HepG2 (cell line): ENCODE measurements around the gene SHLD1. TPM values are rescaled to one million over a fixed set of nuclear protein-coding genes. Genes with fewer than 3 reads are reported as not detected.

Source experiments
- ADNP ChIP-seq: sonication (generic); formaldehyde crosslinking; IDR thresholded peaks from 2 replicates; pipeline ENCODE4 v1.4.0; 2020; ENCODE audit warnings: missing genetic modification reagents
- ARNT2 ChIP-seq: sonication (generic); formaldehyde crosslinking; IDR thresholded peaks from 2 replicates; pipeline ENCODE4 v1.8.0; 2022; ENCODE audit warnings: mild to moderate bottlenecking, low read depth, missing genetic modification reagents, moderate library complexity
- GATA4 ChIP-seq: sonication (generic); IDR thresholded peaks from 2 replicates; pipeline ENCODE4 v1.6.1; 2016; ENCODE audit warnings: antibody characterized with exemption, low read depth, borderline replicate concordance
- GATAD2A ChIP-seq: IDR thresholded peaks from 2 replicates; pipeline ENCODE4 v1.6.1; 2016
- HOXD1 ChIP-seq: sonication (generic); formaldehyde crosslinking; IDR thresholded peaks from 2 replicates; pipeline ENCODE4 v1.5.0; 2020; ENCODE audit warnings: missing genetic modification reagents
- IRX3 ChIP-seq: sonication (generic); formaldehyde crosslinking; IDR thresholded peaks from 2 replicates; pipeline ENCODE4 v1.8.1; 2023; ENCODE audit warnings: mild to moderate bottlenecking, low read depth, missing genetic modification reagents, borderline replicate concordance
- PPARG ChIP-seq: conservative IDR thresholded peaks from 2 replicates; pipeline ENCODE4 v1.6.1; 2016; ENCODE audit warnings: missing biosample characterization, missing genetic modification reagents
- REPIN1 ChIP-seq: sonication (generic); formaldehyde crosslinking; IDR thresholded peaks from 2 replicates; pipeline ENCODE4 v1.8.0; 2022; ENCODE audit warnings: missing genetic modification reagents, low read depth, mild to moderate bottlenecking, borderline replicate concordance
- RXRB ChIP-seq: IDR thresholded peaks from 2 replicates; pipeline ENCODE4 v1.6.1; 2016; ENCODE audit warnings: borderline replicate concordance, missing genetic modification reagents, missing compliant biosample characterization
- ZIK1 ChIP-seq: sonication (generic); formaldehyde crosslinking; IDR thresholded peaks from 2 replicates; pipeline ENCODE4 v1.5.0; 2020; ENCODE audit warnings: mild to moderate bottlenecking, low read depth, missing genetic modification reagents, borderline replicate concordance
- ZNF20 ChIP-seq: sonication (generic); formaldehyde crosslinking; IDR thresholded peaks from 2 replicates; pipeline ENCODE4 v1.4.0; 2020; ENCODE audit warnings: mild to moderate bottlenecking, moderate library complexity, missing genetic modification reagents
- ZNF318 ChIP-seq: sonication (generic); formaldehyde crosslinking; IDR thresholded peaks from 2 replicates; pipeline ENCODE4 v1.4.0; 2020; ENCODE audit warnings: mild to moderate bottlenecking, missing genetic modification reagents
- ZNF503 ChIP-seq: sonication (generic); formaldehyde crosslinking; IDR thresholded peaks from 2 replicates; pipeline ENCODE4 v1.4.0; 2020; ENCODE audit warnings: missing genetic modification reagents
- ZSCAN5A ChIP-seq: sonication (generic); formaldehyde crosslinking; IDR thresholded peaks from 2 replicates; pipeline ENCODE4 v1.8.0; 2022; ENCODE audit warnings: mild to moderate bottlenecking, missing genetic modification reagents, borderline replicate concordance
- polyA plus RNA-seq, 8 experiments: library from polyadenylated mRNA; depleted of rRNA in 3 of 8; stranded (reverse) in 7 of 8; unstranded in 1 of 8; fragments of >200 nt; fragmentation: Illumina TruSeq in 4 of 8; extraction: Trizol in 4 of 8; gene quantifications; 2 replicates each; pipeline versions ENCODE4 v1.2.1 to v1.2.3, GENCODE V29; 2011 to 2016; ENCODE audit warnings: low read depth in 4 of 8, missing spikeins in 1 of 8, mixed read lengths in 1 of 8; ENCODE audit not compliant: insufficient read depth in 1 of 8
- total RNA-seq, 5 experiments: library from RNA; depleted of rRNA; stranded (reverse); fragments of >200 nt; fragmentation: Illumina TruSeq; extraction: Trizol; gene quantifications; 2 replicates each; pipeline ENCODE4 v1.2.3, GENCODE V29; 2016; ENCODE audit warnings: low read depth in 1 of 5
- TF ChIP-seq, protein P1 (sequence below): IDR thresholded peaks from 2 replicates; pipeline ENCODE4 v1.6.1; 2012; ENCODE audit warnings: low read depth, low read length, improper control_type of control experiment

The SHLD1 gene
- total and polyA plus RNA-seq, 2 of the 13 experiments (the other 11 are each of a cell fraction or from before 2014, with no cell fraction given): 8.9 to 10.0 TPM

DNA sequence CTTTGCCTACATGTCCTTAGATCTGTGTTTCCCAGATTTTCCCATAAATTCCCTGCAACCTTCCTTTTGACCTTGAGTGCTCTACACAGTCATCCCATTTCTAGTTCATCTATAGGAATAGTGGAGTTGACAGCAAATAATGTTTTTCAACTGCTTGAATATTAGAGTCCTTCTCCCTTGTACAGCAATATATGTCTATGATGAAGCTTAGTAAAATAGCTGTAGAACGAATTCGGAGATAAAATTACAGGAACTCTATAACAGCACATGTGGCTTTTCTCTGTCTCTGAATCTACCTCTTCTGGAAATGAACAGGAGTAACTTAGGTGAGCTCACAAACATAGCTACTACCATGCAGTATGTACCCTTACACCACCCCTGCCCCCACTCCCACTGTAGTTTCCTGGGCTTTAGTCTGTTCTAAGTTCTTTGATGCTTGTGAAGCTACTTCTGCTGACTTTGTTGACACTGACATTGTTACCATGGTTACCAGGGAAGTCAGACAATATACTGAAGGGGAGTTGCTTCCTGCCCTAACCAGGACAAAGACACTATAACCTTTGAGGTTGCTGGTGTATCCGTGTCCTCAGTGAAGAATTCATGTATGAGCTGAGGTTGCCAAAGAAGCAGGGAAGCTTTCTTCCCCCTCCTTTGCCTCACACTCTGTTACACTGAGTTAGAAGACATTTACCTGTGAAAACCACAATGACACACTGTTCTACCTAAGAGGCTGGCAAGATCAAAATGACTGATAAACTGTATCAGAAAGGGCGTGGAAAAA lies 35.8 kb upstream of the SHLD1 start (continued):
- TF ChIP-seq ZNF318 (CRISPR knock-in tag): no peak
- TF ChIP-seq ZSCAN5A (CRISPR knock-in tag): no peak
- no peak for TF ChIP-seq HOXD1 (CRISPR knock-in tag)
- TF ChIP-seq ADNP (CRISPR knock-in tag): no peak
- peak; percentile 62; the same call in 1 of the 2 replicates for TF ChIP-seq GATAD2A
- TF ChIP-seq ZNF503 (CRISPR knock-in tag): no peak
- no peak for TF ChIP-seq ZIK1 (CRISPR knock-in tag)
- TF ChIP-seq RXRB (CRISPR knock-in tag): peak; percentile 91
- no peak for TF ChIP-seq IRX3 (CRISPR knock-in tag)
- 0 out of 2 replicates have a peak, but pooled peaks have one; percentile 15 for TF ChIP-seq GATA4
- TF ChIP-seq, protein P1, sequence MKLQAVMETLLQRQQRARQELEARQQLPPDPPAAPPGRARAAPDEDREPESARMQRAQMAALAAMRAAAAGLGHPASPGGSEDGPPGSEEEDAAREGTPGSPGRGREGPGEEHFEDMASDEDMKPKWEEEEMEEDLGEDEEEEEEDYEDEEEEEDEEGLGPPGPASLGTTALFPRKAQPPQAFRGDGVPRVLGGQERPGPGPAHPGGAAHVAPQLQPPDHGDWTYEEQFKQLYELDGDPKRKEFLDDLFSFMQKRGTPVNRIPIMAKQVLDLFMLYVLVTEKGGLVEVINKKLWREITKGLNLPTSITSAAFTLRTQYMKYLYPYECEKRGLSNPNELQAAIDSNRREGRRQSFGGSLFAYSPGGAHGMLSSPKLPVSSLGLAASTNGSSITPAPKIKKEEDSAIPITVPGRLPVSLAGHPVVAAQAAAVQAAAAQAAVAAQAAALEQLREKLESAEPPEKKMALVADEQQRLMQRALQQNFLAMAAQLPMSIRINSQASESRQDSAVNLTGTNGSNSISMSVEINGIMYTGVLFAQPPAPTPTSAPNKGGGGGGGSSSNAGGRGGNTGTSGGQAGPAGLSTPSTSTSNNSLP: peak; percentile 27; the same call in 1 of the 2 replicates
- TF ChIP-seq REPIN1 (CRISPR knock-in tag): no peak
- 0 out of 2 replicates have a peak, but pooled peaks have one; percentile 15 for TF ChIP-seq ARNT2 (CRISPR knock-in tag)
- TF ChIP-seq ZNF20 (CRISPR knock-in tag): no peak
- TF ChIP-seq PPARG (CRISPR knock-in tag): peak; percentile 60
